Stimulated activated naive CD4-positive, alpha-beta T cell (primary cell): ENCODE results near the gene YWHAQ.

Source experiments
- DNase-seq, 6 experiments: peaks; one replicate each; lab custom pipeline; 2025; lab: John Stamatoyannopoulos, UW

YWHAQ gene

GRCh38 chr2:9655441-9656269, 24.9 kb upstream of the YWHAQ start:
- no peak for DNase-seq

GRCh38 chr2:9654452-9655100, 23.8 kb upstream of the YWHAQ start:
- no peak for DNase-seq

- DNase-seq = no peak
Observed at GRCh38 chr2:9653485-9654271, 22.9 kb upstream of the YWHAQ start.

- no peak for DNase-seq
Observed at GRCh38 chr2:9652898-9653479, 22.2 kb upstream of the YWHAQ start.

- DNase-seq = no peak
Observed at GRCh38 chr2:9652267-9652666, 21.5 kb upstream of the YWHAQ start.

GRCh38 chr2:9650119-9650821, 19.5 kb upstream of the YWHAQ start:
- no peak for DNase-seq

GRCh38 chr2:9649261-9649660, 18.5 kb upstream of the YWHAQ start:
- no peak for DNase-seq

- no peak for DNase-seq
Observed at GRCh38 chr2:9648821-9649220, 18.0 kb upstream of the YWHAQ start.

GRCh38 chr2:9647884-9648283, 17.1 kb upstream of the YWHAQ start:
- no peak for DNase-seq

- no peak for DNase-seq
Observed at GRCh38 chr2:9646196-9647030, 15.6 kb upstream of the YWHAQ start.

- no peak for DNase-seq
Observed at GRCh38 chr2:9644603-9645002, 13.8 kb upstream of the YWHAQ start.

- DNase-seq = no peak
Observed at GRCh38 chr2:9644021-9644420, 13.2 kb upstream of the YWHAQ start.

GRCh38 chr2:9641641-9642040, 10.8 kb upstream of the YWHAQ start:
- DNase-seq = no peak

GRCh38 chr2:9640403-9641104, 9.8 kb upstream of the YWHAQ start:
- no peak for DNase-seq

- no peak for DNase-seq
Observed at GRCh38 chr2:9639740-9640343, 9.0 kb upstream of the YWHAQ start.

GRCh38 chr2:9639000-9639602, 8.3 kb upstream of the YWHAQ start:
- no peak for DNase-seq

GRCh38 chr2:9638532-9638931, 7.7 kb upstream of the YWHAQ start:
- DNase-seq = no peak

- no peak for DNase-seq
Observed at GRCh38 chr2:9637330-9637729, 6.5 kb upstream of the YWHAQ start.

- DNase-seq = no peak
Observed at GRCh38 chr2:9634133-9634532, 3.3 kb upstream of the YWHAQ start.
